Bronchial epithelial cell (primary cell): ENCODE results near the gene PUSL1. TPM values are rescaled to one million over a fixed set of nuclear protein-coding genes. Genes with fewer than 3 reads are reported as not detected.

ENCODE experiments used
- DNase-seq: peaks from one replicate; pipeline ENCODE4 v3.0.0-alpha.2; 2010; ENCODE audit warnings: low read depth
- FAIRE-seq: peaks from 2 replicates; lab custom pipeline; 2011; peaks lifted over from hg19 to GRCh38; lab: Jason Lieb, UNC
- H3K27me3 ChIP-seq: 2 replicates; pipeline ENCODE4 v1.5.1; 2011; ENCODE audit warnings: low read length; ENCODE audit not compliant: control insufficient read depth, insufficient read depth
- H3K36me3 ChIP-seq: 2 replicates; pipeline ENCODE4 v1.5.1; 2011; ENCODE audit warnings: low read length; ENCODE audit not compliant: control insufficient read depth, insufficient read depth
- H3K4me3 ChIP-seq: 2 replicates; pipeline ENCODE4 v1.5.1; 2011; ENCODE audit warnings: mild to moderate bottlenecking, low read depth, low read length, control low read depth
- total RNA-seq: library from RNA; depleted of rRNA; stranded (reverse); fragments of >200 nt; gene quantifications from 2 replicates; pipeline ENCODE4 v1.2.1, GENCODE V29; 2014
- TF ChIP-seq, protein P1 (sequence below): IDR thresholded peaks from 2 replicates; pipeline ENCODE4 v1.5.1; 2011; ENCODE audit warnings: mild to moderate bottlenecking, moderate library complexity, low read length, control low read depth, inconsistent platforms; ENCODE audit not compliant: insufficient read depth, severe bottlenecking

The PUSL1 gene
- total RNA-seq, 1 donor from 2014 or later: 20.8 TPM

GRCh38 chr1:1291023-1291528 is 17.3 kb upstream of the PUSL1 start:
- DNase-seq: no peak
- Histone ChIP-seq H3K27me3 (no peaks in the 10 kb centered on the region), H3K36me3 (peaks cover 5% of the 10 kb centered on the region), H3K4me3 (no peak overlapping the region)
- no peak for FAIRE-seq
- TF ChIP-seq, protein P1, sequence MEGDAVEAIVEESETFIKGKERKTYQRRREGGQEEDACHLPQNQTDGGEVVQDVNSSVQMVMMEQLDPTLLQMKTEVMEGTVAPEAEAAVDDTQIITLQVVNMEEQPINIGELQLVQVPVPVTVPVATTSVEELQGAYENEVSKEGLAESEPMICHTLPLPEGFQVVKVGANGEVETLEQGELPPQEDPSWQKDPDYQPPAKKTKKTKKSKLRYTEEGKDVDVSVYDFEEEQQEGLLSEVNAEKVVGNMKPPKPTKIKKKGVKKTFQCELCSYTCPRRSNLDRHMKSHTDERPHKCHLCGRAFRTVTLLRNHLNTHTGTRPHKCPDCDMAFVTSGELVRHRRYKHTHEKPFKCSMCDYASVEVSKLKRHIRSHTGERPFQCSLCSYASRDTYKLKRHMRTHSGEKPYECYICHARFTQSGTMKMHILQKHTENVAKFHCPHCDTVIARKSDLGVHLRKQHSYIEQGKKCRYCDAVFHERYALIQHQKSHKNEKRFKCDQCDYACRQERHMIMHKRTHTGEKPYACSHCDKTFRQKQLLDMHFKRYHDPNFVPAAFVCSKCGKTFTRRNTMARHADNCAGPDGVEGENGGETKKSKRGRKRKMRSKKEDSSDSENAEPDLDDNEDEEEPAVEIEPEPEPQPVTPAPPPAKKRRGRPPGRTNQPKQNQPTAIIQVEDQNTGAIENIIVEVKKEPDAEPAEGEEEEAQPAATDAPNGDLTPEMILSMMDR: no peak

GRCh38 chr1:1291548-1292441 is 16.6 kb upstream of the PUSL1 start:
- TF ChIP-seq, protein P1: peak; percentile 90
- no peak for FAIRE-seq
- DNase-seq: peak; percentile 63
- Histone ChIP-seq H3K4me3 (no peak overlapping the region), H3K36me3 (peaks cover 5% of the 10 kb centered on the region), H3K27me3 (no peaks in the 10 kb centered on the region)

GRCh38 chr1:1292442-1292779 is 16.0 kb upstream of the PUSL1 start:
- DNase-seq (no peak), FAIRE-seq (no peak)
- TF ChIP-seq, protein P1: no peak
- no peaks in the 10 kb centered on the region for H3K27me3 ChIP-seq
- no peak overlapping the region for H3K4me3 ChIP-seq
- H3K36me3 ChIP-seq: peaks cover 5% of the 10 kb centered on the region

- H3K4me3 ChIP-seq: no peak overlapping the region
- TF ChIP-seq, protein P1: no peak
- H3K27me3 ChIP-seq: no peaks in the 10 kb centered on the region
- FAIRE-seq (no peak), DNase-seq (no peak)
- peaks cover 5% of the 10 kb centered on the region for H3K36me3 ChIP-seq
Measured at GRCh38 chr1:1292851-1293250, 15.5 kb upstream of the PUSL1 start.

GRCh38 chr1:1293263-1294249 is 14.8 kb upstream of the PUSL1 start:
- no peak overlapping the region for H3K4me3 ChIP-seq
- H3K36me3 ChIP-seq: peaks cover 5% of the 10 kb centered on the region
- no peaks in the 10 kb centered on the region for H3K27me3 ChIP-seq
- FAIRE-seq (no peak), DNase-seq (no peak)
- TF ChIP-seq, protein P1: no peak
